ENCODE data around the gene CAT. TPM values are rescaled to one million over a fixed set of nuclear protein-coding genes. Genes with fewer than 3 reads are reported as not detected.

The CAT gene
- total and polyA plus RNA-seq, 9 of the 15 experiments (the other 6 are each of a cell fraction or from before 2014, with no cell fraction given), result 86.7 to 183 (median 114) TPM

GRCh38 chr11:34413263-34413662 is 25.5 kb upstream of the CAT start (continued):
- TF ChIP-seq KLF6 (CRISPR knock-in tag; IDR thresholded peaks at IDR 0.05; ENCODE audit: borderline replicate concordance) (no peak), JUN (IDR thresholded peaks at IDR 0.05; ENCODE audit: borderline replicate concordance, low read depth, low read length) (no peak), JUN (CRISPR knock-in tag; IDR thresholded peaks at IDR 0.05; ENCODE audit: borderline replicate concordance) (no peak), NKRF (IDR thresholded peaks at IDR 0.05; ENCODE audit: borderline replicate concordance) (no peak), BACH1 (tag; IDR thresholded peaks at IDR 0.05) (no peak), ZFP1 (CRISPR knock-in tag; IDR thresholded peaks at IDR 0.05) (peak; percentile 96), TARDBP (IDR thresholded peaks at IDR 0.05) (no peak), RBM25 (IDR thresholded peaks at IDR 0.05; ENCODE audit: low read depth, low read length, severe bottlenecking) (no peak), CREB1 (IDR thresholded peaks at IDR 0.05) (no peak), CREB1 (CRISPR knock-in tag; IDR thresholded peaks at IDR 0.05) (no peak)
- TF ChIP-seq, protein P1, sequence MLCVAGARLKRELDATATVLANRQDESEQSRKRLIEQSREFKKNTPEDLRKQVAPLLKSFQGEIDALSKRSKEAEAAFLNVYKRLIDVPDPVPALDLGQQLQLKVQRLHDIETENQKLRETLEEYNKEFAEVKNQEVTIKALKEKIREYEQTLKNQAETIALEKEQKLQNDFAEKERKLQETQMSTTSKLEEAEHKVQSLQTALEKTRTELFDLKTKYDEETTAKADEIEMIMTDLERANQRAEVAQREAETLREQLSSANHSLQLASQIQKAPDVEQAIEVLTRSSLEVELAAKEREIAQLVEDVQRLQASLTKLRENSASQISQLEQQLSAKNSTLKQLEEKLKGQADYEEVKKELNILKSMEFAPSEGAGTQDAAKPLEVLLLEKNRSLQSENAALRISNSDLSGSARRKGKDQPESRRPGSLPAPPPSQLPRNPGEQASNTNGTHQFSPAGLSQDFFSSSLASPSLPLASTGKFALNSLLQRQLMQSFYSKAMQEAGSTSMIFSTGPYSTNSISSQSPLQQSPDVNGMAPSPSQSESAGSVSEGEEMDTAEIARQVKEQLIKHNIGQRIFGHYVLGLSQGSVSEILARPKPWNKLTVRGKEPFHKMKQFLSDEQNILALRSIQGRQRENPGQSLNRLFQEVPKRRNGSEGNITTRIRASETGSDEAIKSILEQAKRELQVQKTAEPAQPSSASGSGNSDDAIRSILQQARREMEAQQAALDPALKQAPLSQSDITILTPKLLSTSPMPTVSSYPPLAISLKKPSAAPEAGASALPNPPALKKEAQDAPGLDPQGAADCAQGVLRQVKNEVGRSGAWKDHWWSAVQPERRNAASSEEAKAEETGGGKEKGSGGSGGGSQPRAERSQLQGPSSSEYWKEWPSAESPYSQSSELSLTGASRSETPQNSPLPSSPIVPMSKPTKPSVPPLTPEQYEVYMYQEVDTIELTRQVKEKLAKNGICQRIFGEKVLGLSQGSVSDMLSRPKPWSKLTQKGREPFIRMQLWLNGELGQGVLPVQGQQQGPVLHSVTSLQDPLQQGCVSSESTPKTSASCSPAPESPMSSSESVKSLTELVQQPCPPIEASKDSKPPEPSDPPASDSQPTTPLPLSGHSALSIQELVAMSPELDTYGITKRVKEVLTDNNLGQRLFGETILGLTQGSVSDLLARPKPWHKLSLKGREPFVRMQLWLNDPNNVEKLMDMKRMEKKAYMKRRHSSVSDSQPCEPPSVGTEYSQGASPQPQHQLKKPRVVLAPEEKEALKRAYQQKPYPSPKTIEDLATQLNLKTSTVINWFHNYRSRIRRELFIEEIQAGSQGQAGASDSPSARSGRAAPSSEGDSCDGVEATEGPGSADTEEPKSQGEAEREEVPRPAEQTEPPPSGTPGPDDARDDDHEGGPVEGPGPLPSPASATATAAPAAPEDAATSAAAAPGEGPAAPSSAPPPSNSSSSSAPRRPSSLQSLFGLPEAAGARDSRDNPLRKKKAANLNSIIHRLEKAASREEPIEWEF (CRISPR knock-in tag; IDR thresholded peaks at IDR 0.05), result no peak
